ENCODE results near the gene GPR160.

DNA sequence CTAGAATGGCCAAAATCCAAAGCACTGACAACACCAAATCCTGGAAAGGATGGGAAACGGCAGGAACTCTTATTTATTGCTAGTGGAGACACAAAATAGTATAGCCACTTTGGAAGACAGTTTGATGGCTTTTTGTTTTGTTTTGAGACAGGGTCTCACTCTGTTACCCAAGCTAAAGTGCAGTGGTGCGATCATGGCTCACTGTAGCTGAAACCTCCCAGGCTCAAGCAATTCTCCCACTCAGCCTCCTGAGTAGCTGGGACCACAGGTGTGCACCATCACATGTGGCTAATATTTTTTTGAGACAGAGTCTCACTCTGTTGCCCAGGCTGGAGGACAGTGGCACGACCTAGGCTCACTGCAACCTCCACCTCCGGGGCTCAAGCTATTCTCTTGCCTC is 27.3 kb upstream of the GPR160 start:
- TF ChIP-seq TAF1 (IDR thresholded peaks at IDR 0.05; ENCODE audit: borderline replicate concordance, low read depth, low read length) (no peak), POLR2AphosphoS5 (IDR thresholded peaks at IDR 0.05; ENCODE audit: low read depth, low read length) (no peak)
